Measurements from ENCODE around the gene TMEM163.
A peak's percentile ranks its signal among the peaks of the same experiment; 100 is the strongest.

TMEM163 gene

DNA sequence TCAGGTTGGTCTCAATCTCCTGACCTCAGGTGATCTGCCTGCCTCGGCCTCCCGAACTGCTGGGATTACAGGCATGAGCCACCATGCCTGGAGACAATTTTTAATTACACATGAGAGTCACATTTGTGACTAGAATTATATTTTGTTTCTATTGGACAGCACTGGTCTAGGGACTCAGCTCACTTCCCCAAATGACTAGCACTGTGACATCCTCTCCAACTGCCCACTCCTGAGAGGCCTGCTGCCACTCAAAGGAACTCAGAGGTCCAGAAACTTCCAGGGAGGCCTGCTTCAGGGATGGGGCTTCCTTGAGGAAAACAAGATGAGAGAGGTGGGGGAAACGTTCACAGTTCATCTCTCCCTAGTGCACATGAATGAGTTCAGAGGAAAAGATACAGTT, 29.5 kb downstream of the TMEM163 start:
- DNase-seq = no peak

DNA sequence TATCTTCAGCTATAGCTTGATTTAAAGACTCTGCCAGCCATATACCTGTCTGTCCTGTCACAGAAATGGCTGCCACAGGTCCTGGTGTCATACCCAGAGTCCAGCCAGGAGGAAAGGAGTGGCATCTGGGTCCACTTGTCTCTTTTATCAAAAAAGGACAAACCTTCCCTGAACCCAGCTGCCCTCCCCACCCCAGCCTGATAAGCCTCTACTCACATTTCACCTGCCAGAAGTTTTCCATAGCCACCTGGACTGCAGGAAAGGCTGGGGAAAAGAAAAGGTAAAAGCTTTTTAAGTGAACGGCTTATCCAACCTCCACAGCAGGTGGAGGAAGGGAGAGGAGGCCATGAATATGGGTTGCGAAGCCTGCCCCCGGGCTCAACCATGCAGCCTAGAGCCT, 32.8 kb downstream of the TMEM163 start:
- no peak for DNase-seq

DNA sequence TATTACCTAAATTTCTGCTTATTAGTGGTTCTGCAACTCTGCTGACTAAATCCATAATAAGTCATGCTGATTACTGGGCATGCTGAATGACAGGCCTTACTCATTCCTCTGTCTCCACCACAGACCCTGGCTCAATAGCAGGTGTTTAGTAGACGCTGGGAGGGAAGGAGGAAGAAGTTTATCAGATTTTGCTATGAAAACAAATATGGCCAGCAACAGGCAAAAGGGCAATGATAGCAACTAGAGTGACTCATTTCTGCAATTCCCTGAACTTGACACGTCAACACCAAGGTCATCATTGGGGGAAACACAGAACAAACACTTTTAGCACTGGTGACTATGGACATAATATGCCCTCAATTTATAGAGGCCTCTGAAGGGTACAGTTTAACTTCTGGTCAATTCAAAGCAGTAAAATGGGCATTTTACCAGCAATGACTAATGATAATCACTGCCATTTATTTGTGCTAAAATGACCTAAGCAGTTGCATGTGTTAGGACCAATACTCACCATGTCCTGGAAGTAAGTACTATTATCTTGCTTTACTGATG, 35.2 kb downstream of the TMEM163 start:
- DNase-seq = no peak

GRCh38 chr2:134682726-134683125, 36.1 kb downstream of the TMEM163 start:
- DNase-seq = no peak

GRCh38 chr2:134681201-134681600, 37.6 kb downstream of the TMEM163 start:
- DNase-seq = no peak

- DNase-seq = peak; percentile 48
These were observed 39.1 kb downstream of the TMEM163 start for GRCh38 chr2:134679745-134680144.

DNA sequence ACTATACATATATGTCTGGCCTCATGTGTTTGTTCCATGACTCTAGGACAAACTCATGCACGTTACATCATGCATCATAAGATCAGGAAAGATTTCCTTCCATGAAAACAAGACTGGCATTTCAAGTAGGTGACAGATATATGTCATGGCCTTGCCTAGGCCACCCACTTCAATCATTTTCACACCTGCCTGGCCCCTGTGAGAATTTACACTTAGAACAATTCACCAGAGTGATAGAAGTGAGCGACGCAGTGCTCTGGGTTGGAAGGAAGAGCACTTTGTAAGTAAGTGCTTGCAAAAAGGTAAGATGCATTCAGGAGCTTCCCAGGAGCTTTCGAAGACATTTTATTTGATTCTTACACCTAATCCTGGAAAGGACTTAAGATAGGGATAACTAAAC, 39.5 kb downstream of the TMEM163 start:
- DNase-seq = no peak

DNA sequence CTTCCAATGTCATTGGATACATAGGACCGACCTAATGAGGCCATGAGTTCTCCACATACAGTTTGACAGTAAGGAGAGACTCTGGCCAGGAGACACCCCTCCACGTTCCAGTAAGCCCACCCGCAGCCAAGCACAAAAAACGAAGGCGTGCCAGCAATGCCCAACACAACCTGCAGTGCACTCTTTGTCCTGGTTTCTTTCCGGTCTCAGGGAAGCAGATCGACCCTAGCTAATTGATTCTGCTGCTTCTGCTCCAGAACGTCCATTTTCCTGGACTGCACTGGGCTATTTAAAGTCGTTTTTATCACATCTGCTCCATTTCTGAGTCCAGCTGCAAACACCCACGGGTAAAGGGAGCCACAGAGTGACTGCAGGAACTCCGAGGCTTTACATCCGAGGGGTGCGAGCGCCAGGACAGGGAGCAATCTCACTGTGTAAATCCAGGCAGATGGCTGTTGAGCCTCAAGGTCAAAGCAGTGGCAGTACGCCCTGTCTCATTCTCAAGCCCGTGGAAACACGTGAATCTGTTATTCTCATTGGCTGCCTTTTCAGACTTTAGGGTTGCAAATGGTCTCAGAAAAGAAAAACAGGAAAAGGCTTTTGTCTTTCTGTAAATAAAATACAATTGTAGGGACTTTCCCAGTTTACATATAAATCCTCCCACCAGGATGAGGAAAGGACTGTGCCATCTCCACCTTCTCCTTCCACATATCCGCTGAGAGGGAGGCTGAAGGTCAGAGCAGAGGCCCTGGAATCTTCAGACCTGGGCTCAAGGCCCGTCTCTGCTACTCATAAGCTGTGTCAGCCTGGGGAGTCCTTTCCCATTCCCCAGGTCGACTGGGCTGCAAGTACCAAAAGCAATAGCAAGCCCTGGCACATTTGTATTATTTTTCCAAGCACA, 40.7 kb downstream of the TMEM163 start:
- no peak for DNase-seq

- no peak for DNase-seq
These were observed 41.8 kb downstream of the TMEM163 start for GRCh38 chr2:134676960-134677359.

DNA sequence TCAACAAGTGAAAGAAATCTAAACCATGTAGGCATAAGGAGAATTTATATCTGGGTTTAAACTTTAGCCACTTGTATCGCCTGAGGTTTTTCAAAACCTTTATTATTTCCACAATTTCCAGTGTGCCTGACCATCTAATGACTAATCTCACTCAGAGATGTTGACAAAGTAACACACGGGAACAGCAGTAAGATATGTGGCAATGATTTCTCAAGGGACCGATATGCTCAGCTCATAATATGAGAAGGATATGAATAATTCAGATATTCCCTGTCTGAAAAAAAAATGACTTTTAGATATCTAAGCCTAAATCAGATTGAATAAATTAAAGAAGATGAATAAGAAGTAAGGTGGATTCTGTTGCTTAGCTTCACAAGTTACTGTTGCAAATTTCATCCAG, 43.5 kb downstream of the TMEM163 start:
- DNase-seq = no peak

GRCh38 chr2:134674687-134675086, 44.1 kb downstream of the TMEM163 start:
- no peak for DNase-seq

DNA sequence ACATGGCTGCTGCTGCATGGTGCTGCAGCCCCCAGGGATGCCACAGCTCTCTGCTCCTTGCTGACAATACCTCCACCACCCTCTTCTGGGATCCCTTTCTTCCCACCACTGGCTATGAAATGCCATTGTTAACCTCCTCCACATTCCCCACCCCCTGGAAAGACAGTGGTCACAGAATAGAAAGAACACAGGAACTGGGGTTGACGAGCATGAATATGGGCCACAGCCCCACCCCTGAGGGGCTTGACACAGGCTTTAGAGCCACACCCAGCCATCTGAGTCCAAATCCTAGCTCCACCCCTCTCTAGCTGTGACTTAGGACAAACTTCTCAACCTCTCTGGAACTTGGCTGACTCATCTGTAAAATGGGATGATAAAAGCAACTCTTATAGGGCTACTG, 47.3 kb downstream of the TMEM163 start:
- no peak for DNase-seq

DNA sequence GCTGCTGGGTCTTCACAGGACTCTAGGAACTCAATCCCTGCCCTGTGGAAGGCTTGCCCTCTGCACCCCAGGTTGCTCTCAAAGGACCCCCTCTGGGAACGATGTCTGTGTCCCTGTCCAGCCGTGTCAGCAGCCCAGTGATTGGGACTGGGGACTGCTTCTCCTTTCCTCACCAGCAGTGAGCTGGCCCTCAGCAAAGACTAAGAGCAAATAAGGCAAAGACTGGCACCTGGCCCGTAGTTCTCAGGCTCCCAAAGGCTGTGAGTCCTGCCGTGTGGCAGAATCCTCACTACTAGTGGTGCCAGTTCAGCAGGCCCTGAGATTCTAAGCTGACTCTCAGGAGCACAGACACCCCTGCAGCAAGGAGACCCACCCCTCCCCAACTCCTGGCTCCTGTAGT, 47.8 kb downstream of the TMEM163 start:
- peak; percentile 37 for DNase-seq

- DNase-seq = peak; percentile 76
These were observed 48.8 kb downstream of the TMEM163 start for GRCh38 chr2:134669731-134670669.

- DNase-seq = peak; percentile 83
These were observed 50.0 kb downstream of the TMEM163 start for GRCh38 chr2:134668821-134669220.

DNA sequence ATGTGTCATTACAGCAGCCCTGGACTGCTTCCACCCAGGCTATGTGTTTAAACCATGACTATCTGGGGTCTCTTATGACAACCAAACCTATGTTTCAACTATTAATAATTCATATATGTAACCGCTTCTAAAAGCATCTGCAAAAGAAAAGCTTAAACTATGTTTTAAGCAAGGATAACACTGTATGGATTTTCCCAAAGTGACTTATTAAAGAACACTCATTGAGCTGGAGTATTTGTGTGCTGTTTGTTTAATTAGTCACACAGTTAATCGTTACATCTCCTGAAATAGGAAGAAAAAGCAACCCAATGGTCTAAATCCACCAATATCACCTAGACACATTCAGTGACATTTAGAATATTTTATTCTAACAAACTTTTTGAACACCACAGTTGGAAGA, 51.3 kb downstream of the TMEM163 start:
- no peak for DNase-seq

GRCh38 chr2:134667081-134667480, 51.7 kb downstream of the TMEM163 start:
- DNase-seq = no peak

DNA sequence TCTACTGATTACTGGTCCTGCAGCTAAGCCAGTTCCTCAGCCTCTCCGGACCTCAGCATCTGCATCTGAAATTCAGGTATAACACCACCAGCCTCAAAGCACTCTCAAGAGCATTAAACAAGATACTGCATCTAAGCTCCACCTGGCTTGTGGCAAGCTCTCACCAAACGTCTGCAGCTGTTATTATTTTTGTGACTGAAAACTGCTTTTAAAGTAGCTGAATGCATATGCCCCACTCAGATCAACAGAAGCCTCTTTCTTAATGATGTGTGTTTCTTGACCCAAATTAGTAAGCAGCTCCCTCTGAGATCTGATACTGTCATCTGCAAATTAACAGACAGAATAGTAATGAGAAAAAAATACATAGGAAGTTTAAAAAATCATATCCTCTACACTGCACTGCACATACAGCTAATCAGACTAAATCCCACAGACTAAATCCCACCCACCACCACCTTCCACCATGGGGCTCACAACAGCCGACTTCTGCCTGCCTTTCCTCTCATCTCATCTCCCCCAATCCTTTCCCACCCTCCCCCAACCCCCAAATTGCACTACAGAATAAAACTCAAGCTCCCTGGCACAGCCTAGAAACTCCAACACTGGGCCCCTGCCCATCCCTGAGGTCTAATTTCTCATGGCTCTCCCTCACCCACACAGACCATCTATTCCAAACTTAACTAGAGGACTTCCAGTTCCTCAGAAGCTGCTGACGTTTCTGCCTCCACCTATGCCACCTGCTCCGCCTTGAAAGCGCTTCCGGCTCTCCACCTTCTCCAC, 52.9 kb downstream of the TMEM163 start:
- DNase-seq = no peak

GRCh38 chr2:134663451-134664450, 55.0 kb downstream of the TMEM163 start:
- no peak for DNase-seq

DNA sequence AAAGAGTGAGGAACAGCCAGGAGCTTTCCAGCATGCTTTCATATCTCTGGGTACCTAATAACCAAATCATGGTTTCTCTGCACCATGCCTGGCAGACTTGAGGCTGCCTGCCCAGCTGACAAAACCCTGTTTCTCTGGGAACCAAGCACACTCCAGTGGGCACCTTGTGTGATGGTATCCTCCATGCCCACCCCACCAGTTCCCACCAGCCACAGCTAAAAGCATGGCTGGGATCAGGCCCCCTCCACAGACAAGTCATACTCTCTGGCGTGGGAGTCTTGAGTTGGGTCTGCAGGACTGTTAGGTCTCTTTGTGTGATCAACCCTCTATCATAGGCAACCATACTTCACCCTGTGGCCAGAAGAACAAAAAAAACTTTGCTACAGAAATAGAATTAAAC, 56.0 kb downstream of the TMEM163 start:
- DNase-seq = no peak
